Fibroblast of mammary gland (primary cell): ENCODE data around the gene MON2.
A peak's percentile ranks its signal among the peaks of the same experiment; 100 is the strongest.

ENCODE experiments used
- DNase-seq: peaks from one replicate; pipeline ENCODE4 v3.0.0-alpha.2; 2010; ENCODE audit warnings: low read depth
- H3K4me3 ChIP-seq: 2 replicates; pipeline ENCODE4 v1.5.1; 2011; ENCODE audit warnings: low read depth, mild to moderate bottlenecking, low read length, moderate library complexity; ENCODE audit not compliant: control insufficient read depth
- TF ChIP-seq, protein P1 (sequence below): conservative IDR thresholded peaks from 2 replicates; pipeline ENCODE4 v1.5.1; 2011; ENCODE audit warnings: low read depth, low read length, inconsistent platforms; ENCODE audit not compliant: control insufficient read depth, insufficient read depth

Gene MON2

GRCh38 chr12:62466018-62466593 lies 520 bp upstream of the MON2 start:
- peak; percentile 41 for DNase-seq
- TF ChIP-seq, protein P1, sequence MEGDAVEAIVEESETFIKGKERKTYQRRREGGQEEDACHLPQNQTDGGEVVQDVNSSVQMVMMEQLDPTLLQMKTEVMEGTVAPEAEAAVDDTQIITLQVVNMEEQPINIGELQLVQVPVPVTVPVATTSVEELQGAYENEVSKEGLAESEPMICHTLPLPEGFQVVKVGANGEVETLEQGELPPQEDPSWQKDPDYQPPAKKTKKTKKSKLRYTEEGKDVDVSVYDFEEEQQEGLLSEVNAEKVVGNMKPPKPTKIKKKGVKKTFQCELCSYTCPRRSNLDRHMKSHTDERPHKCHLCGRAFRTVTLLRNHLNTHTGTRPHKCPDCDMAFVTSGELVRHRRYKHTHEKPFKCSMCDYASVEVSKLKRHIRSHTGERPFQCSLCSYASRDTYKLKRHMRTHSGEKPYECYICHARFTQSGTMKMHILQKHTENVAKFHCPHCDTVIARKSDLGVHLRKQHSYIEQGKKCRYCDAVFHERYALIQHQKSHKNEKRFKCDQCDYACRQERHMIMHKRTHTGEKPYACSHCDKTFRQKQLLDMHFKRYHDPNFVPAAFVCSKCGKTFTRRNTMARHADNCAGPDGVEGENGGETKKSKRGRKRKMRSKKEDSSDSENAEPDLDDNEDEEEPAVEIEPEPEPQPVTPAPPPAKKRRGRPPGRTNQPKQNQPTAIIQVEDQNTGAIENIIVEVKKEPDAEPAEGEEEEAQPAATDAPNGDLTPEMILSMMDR, result no peak
- H3K4me3 ChIP-seq, result peak overlapping the region; percentile 98

DNA sequence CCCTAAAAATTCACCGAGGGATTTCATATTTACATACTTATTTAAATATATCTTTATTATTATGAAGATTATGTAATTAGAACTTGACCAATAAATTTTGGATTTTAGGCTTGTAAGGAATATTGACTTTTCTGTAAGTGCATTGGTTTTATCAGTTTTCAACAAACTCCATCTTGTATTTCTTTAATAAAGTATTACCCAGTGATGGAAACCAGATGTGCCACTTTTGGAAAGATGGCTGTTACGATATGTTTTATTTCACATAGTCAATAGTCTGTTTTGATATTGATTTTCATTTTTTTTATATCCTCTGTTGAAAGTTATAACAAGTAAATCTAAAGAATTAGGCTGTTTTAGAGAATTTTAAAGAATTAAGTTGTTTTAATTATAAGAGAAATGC lies 1.8 kb downstream of the MON2 start:
- peak overlapping the region; percentile 98 for H3K4me3 ChIP-seq
- DNase-seq, result peak; percentile 28
- TF ChIP-seq, protein P1, result no peak

DNA sequence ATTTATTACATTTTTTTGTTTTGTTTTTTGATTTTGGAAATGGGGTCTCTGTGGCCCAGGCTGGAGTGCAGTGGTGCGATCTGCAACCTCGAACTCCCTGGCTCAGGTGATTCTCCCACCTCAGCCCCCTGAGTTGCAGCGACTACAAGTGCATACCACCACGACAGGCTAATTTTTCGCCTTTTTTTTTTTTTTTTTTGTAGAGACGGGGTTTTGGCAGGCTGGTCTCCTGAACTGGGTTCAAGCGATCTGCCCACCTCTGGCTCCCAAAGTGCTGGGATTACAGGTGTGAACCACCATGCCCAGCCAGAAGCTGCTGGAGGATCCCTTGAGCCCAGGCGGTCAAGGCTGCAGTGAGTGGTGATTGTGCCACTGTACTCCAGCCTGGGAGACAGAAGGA lies 2.3 kb downstream of the MON2 start:
- DNase-seq, result no peak
- TF ChIP-seq, protein P1, result no peak
- peak overlapping the region; percentile 98 for H3K4me3 ChIP-seq

GRCh38 chr12:62469704-62470103 lies 3.1 kb downstream of the MON2 start:
- no peak overlapping the region for H3K4me3 ChIP-seq
- TF ChIP-seq, protein P1, result no peak
- no peak for DNase-seq

DNA sequence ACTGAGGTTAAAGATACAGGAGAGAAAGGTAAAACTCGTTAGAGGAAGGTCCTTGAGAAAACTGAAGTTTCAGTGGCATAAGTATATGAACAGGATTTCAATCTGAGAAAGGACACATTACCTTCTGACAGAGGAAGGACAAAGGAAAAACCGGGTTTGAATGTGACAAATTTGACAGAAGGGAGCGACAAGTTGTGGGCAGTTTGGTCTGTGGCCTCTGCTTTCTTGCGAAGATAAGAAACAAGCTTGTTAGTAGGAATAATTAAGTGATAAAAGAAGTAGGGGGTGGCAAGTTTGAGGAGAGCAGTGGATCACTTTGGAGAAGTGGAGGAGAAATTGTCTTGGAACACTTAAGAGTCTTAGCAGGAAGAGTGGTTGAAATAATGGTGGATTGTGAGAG lies 5.1 kb downstream of the MON2 start:
- DNase-seq, result no peak
- TF ChIP-seq, protein P1, result no peak
- H3K4me3 ChIP-seq, result no peak overlapping the region

- TF ChIP-seq, protein P1, result no peak
- DNase-seq, result no peak
- no peak overlapping the region for H3K4me3 ChIP-seq
Measured at GRCh38 chr12:62472472-62472871, 5.8 kb downstream of the MON2 start.
